Liver (tissue), 9 donors: ENCODE measurements around the gene GUCY1A1. TPM values are rescaled to one million over a fixed set of nuclear protein-coding genes. Genes with fewer than 3 reads are reported as not detected.

ENCODE experiments used
- DNase-seq: peaks from one replicate; pipeline ENCODE4 v3.0.0-alpha.2; 2017; ENCODE audit warnings: low spot score
- H3K27ac ChIP-seq, 2 donors: one replicate each; pipeline ENCODE4 v1.7.0; 2013; ENCODE audit warnings: inconsistent platforms in 2 of 2, low read length in 2 of 2, control low read depth in 1 of 2, low read depth in 1 of 2, mild to moderate bottlenecking in 1 of 2
- H3K27me3 ChIP-seq, 4 donors: one replicate each; pipeline versions ENCODE4 v1.6.1 to v1.7.0; 2013; ENCODE audit warnings: low read length in 3 of 4, inconsistent platforms in 1 of 4, mild to moderate bottlenecking in 1 of 4, moderate library complexity in 1 of 4; ENCODE audit not compliant: control insufficient read depth in 4 of 4, insufficient read depth in 4 of 4
- H3K36me3 ChIP-seq, 4 donors: one replicate each; pipeline versions ENCODE4 v1.6.1 to v1.7.0; 2013; ENCODE audit warnings: low read length in 3 of 4, mild to moderate bottlenecking in 3 of 4, low read depth in 1 of 4, moderate library complexity in 1 of 4; ENCODE audit not compliant: control insufficient read depth in 4 of 4, insufficient read depth in 3 of 4
- H3K4me1 ChIP-seq, 4 donors: one replicate each; pipeline versions ENCODE4 v1.6.1 to v1.7.0; 2013; ENCODE audit warnings: low read length in 3 of 4, mild to moderate bottlenecking in 3 of 4, moderate library complexity in 1 of 4; ENCODE audit not compliant: control insufficient read depth in 4 of 4, insufficient read depth in 4 of 4
- H3K4me3 ChIP-seq, 3 donors: one replicate each; pipeline versions ENCODE4 v1.6.1 to v1.7.0; 2013; ENCODE audit warnings: low read length in 3 of 3, control low read depth in 1 of 3, low read depth in 1 of 3, mild to moderate bottlenecking in 1 of 3
- H3K9ac ChIP-seq, 2 donors: one replicate each; pipeline ENCODE4 v1.7.0; 2013; ENCODE audit warnings: low read length in 2 of 2, mild to moderate bottlenecking in 2 of 2, moderate library complexity in 2 of 2, control low read depth in 1 of 2, low read depth in 1 of 2
- H3K9me3 ChIP-seq, 4 donors: one replicate each; pipeline versions ENCODE4 v1.6.1 to v1.7.0; 2013; ENCODE audit warnings: low read length in 3 of 4; ENCODE audit not compliant: control insufficient read depth in 4 of 4
- ATF3 ChIP-seq: IDR thresholded peaks from 2 replicates; pipeline ENCODE4 v1.6.1; 2016; ENCODE audit warnings: antibody characterized with exemption
- EGR1 ChIP-seq, 2 donors: IDR thresholded peaks; 2 replicates each; pipeline ENCODE4 v1.6.1; 2016 to 2018; ENCODE audit warnings: antibody characterized with exemption in 2 of 2, low read depth in 2 of 2
- FOXA1 ChIP-seq: IDR thresholded peaks from 2 replicates; pipeline ENCODE4 v1.6.1; 2016; ENCODE audit warnings: antibody characterized with exemption
- GABPA ChIP-seq, 2 donors: IDR thresholded peaks in 1 of 2; conservative IDR thresholded peaks in 1 of 2; 2 replicates each; pipeline ENCODE4 v1.6.1; 2016; ENCODE audit warnings: antibody characterized with exemption in 2 of 2, mild to moderate bottlenecking in 1 of 2, moderate library complexity in 1 of 2
- HNF4A ChIP-seq, 2 donors: conservative IDR thresholded peaks; 2 replicates each; pipeline ENCODE4 v1.6.1; 2016; ENCODE audit warnings: antibody characterized with exemption in 2 of 2, mild to moderate bottlenecking in 2 of 2
- HNF4G ChIP-seq: IDR thresholded peaks from 2 replicates; pipeline ENCODE4 v1.6.1; 2016; ENCODE audit warnings: antibody characterized with exemption
- JUND ChIP-seq, 2 donors: IDR thresholded peaks; 2 replicates each; pipeline ENCODE4 v1.6.1; 2016; ENCODE audit warnings: antibody characterized with exemption in 2 of 2
- MAX ChIP-seq: IDR thresholded peaks from 2 replicates; pipeline ENCODE4 v1.6.1; 2016; ENCODE audit warnings: antibody characterized with exemption
- NR2F2 ChIP-seq: IDR thresholded peaks from 2 replicates; pipeline ENCODE4 v1.6.1; 2016; ENCODE audit warnings: antibody characterized with exemption
- REST ChIP-seq: IDR thresholded peaks from 2 replicates; pipeline ENCODE4 v1.6.1; 2016; ENCODE audit warnings: antibody characterized with exemption, mild to moderate bottlenecking
- RXRA ChIP-seq, 2 donors: IDR thresholded peaks; 2 replicates each; pipeline ENCODE4 v1.6.1; 2017 to 2018; ENCODE audit warnings: antibody characterized with exemption in 2 of 2, mild to moderate bottlenecking in 1 of 2
- TAF1 ChIP-seq: conservative IDR thresholded peaks from 2 replicates; pipeline ENCODE4 v1.6.1; 2016; ENCODE audit warnings: antibody characterized with exemption, mild to moderate bottlenecking
- ZBTB33 ChIP-seq: IDR thresholded peaks from 2 replicates; pipeline ENCODE4 v1.6.1; 2016; ENCODE audit warnings: antibody characterized with exemption
- WGBS: extraction: QIAGEN DNeasy Blood & Tissue Kit; methylation state at CpG from one replicate; pipeline ENCODE4 v1.1.7; 2013; 5-methylcytosine and 5-hydroxymethylcytosine counted together
- polyA plus RNA-seq, 2 donors: library from polyadenylated mRNA; stranded (reverse) in 1 of 2; unstranded in 1 of 2; fragments of 200-250 nt in 1 of 2; fragments of >200 nt in 1 of 2; fragmentation: Nextera tagmentation in 1 of 2; extraction: Ambion mirVana in 1 of 2; gene quantifications; one replicate each; pipeline versions ENCODE4 v1.2.1 to v1.2.3, GENCODE V29; 2013 to 2015
- total RNA-seq, 2 donors: library from RNA; depleted of rRNA; stranded (reverse); fragments of >200 nt; gene quantifications; one replicate each; pipeline ENCODE4 v1.2.3, GENCODE V29; 2014
- donor health status: healthy.
- donor health status: healthy.
- donor health status: healthy.
- donor health status: healthy.
- donor health status: healthy.

Gene GUCY1A1
- total and polyA plus RNA-seq, 4 donors: 2.8 to 13.5 (median 7.6) TPM

- no peak for TF ChIP-seq EGR1 (IDR thresholded peaks at IDR 0.05; ENCODE audit: low read depth in 2 of 2)
- TF ChIP-seq HNF4A (conservative IDR thresholded peaks at IDR 0.05): no peak
- no peak for TF ChIP-seq NR2F2
Observed at GRCh38 chr4:155632310-155632840, 34.3 kb upstream of the GUCY1A1 start (continued).

GRCh38 chr4:155638195-155638965 lies 28.3 kb upstream of the GUCY1A1 start:
- Histone ChIP-seq H3K4me1 (no peaks in the 10 kb centered on the region), H3K9me3 (no peaks in the 10 kb centered on the region), H3K27ac (no peak overlapping the region), H3K36me3 (no peaks in the 10 kb centered on the region), H3K27me3 (no peaks in the 10 kb centered on the region), H3K4me3 (no peak overlapping the region), H3K9ac (no peak overlapping the region)
- WGBS: 85% methylated on average over 5 of the region's 5 CpGs
- no peak for DNase-seq
- no peak for TF ChIP-seq GABPA (IDR thresholded peaks at IDR 0.05 in 1 of 2, conservative IDR thresholded peaks at IDR 0.05 in 1 of 2)
- TF ChIP-seq NR2F2: no peak
- TF ChIP-seq REST: no peak
- TF ChIP-seq RXRA (IDR thresholded peaks at IDR 0.05): no peak
- no peak for TF ChIP-seq JUND (IDR thresholded peaks at IDR 0.05)
- no peak for TF ChIP-seq MAX
- TF ChIP-seq TAF1: no peak
- no peak for TF ChIP-seq HNF4G
- no peak for TF ChIP-seq EGR1 (IDR thresholded peaks at IDR 0.05; ENCODE audit: low read depth in 2 of 2)
- no peak for TF ChIP-seq ATF3

GRCh38 chr4:155639704-155640523 lies 26.7 kb upstream of the GUCY1A1 start:
- H3K36me3 ChIP-seq: no peaks in the 10 kb centered on the region
- H3K9me3 ChIP-seq: no peaks in the 10 kb centered on the region
- no peak for DNase-seq
- 77% methylated on average over 3 of the region's 3 CpGs for WGBS
- H3K27me3 ChIP-seq: no peaks in the 10 kb centered on the region
- no peak overlapping the region for H3K9ac ChIP-seq
- H3K27ac ChIP-seq: no peak overlapping the region
- TF ChIP-seq FOXA1: no peak
- no peak for TF ChIP-seq ATF3
- no peak for TF ChIP-seq ZBTB33
- H3K4me3 ChIP-seq: no peak overlapping the region
- no peaks in the 10 kb centered on the region for H3K4me1 ChIP-seq
